HG03196 (cell line): ENCODE data around the gene POLD1.

ENCODE experiments used
- ATAC-seq: cut with Tn5 transposase; IDR thresholded peaks from one replicate; pipeline ENCODE4 v1.9.1; 2021; ENCODE audit not compliant: unreplicated experiment

POLD1 gene

GRCh38 chr19:50365434-50366306 is 18.5 kb upstream of the POLD1 start, which contains the start of gene NAPSA:
TSS of gene NAPSA (minus strand) at chr19:50365639. CDS start at chr19:50365621, 18 bp downstream.
- ATAC-seq: no peak

GRCh38 chr19:50368649-50369570 is 15.2 kb upstream of the POLD1 start:
- ATAC-seq: peak; percentile 53

GRCh38 chr19:50371914-50372475 is 12.2 kb upstream of the POLD1 start:
- ATAC-seq: no peak

- peak; percentile 79 for ATAC-seq
These were observed 7.7 kb upstream of the POLD1 start, which contains the start of gene NR1H2 for GRCh38 chr19:50376166-50377050. TSS of gene NR1H2 (plus strand) at chr19:50376457. CDS start at chr19:50377606, 1,149 bp downstream.

- no peak for ATAC-seq
These were observed 7.1 kb upstream of the POLD1 start for GRCh38 chr19:50377051-50377461.

- ATAC-seq: no peak
These were observed 6.6 kb upstream of the POLD1 start for GRCh38 chr19:50377517-50377916.

GRCh38 chr19:50378169-50378862 is 5.8 kb upstream of the POLD1 start:
- no peak for ATAC-seq

- ATAC-seq: no peak
These were observed 5.3 kb upstream of the POLD1 start for GRCh38 chr19:50378863-50379236.

- no peak for ATAC-seq
These were observed 4.5 kb upstream of the POLD1 start for GRCh38 chr19:50379602-50380001.

GRCh38 chr19:50380137-50380536 is 4.0 kb upstream of the POLD1 start:
- ATAC-seq: no peak

- no peak for ATAC-seq
These were observed 3.4 kb upstream of the POLD1 start for GRCh38 chr19:50380751-50381151.

- no peak for ATAC-seq
These were observed 2.0 kb upstream of the POLD1 start for GRCh38 chr19:50381881-50382729.

GRCh38 chr19:50383001-50383851 is 921 bp upstream of the POLD1 start:
- ATAC-seq: peak; percentile 1

GRCh38 chr19:50384685-50385535 is 763 bp downstream of the POLD1 start:
- ATAC-seq: no peak

- no peak for ATAC-seq
These were observed 3.2 kb downstream of the POLD1 start for GRCh38 chr19:50387176-50387867.

GRCh38 chr19:50387868-50388245 is 3.7 kb downstream of the POLD1 start:
- ATAC-seq: no peak
